HepG2 (cell line): ENCODE results near the gene ASB11. TPM values are rescaled to one million over a fixed set of nuclear protein-coding genes. Genes with fewer than 3 reads are reported as not detected.

Experiments used
- ARID3A ChIP-seq: IDR thresholded peaks from 2 replicates; pipeline ENCODE4 v1.6.1; 2012; ENCODE audit warnings: low read depth, low read length, improper control_type of control experiment
- BORCS8-MEF2B ChIP-seq: sonication (generic); formaldehyde crosslinking; IDR thresholded peaks from 2 replicates; pipeline ENCODE4 v1.8.0; 2022; ENCODE audit warnings: mild to moderate bottlenecking, missing genetic modification reagents
- GPBP1L1 ChIP-seq: sonication (generic); formaldehyde crosslinking; IDR thresholded peaks from 2 replicates; pipeline ENCODE4 v1.5.0; 2020; ENCODE audit warnings: mild to moderate bottlenecking, missing genetic modification reagents
- JUNB ChIP-seq: sonication (generic); formaldehyde crosslinking; IDR thresholded peaks from 2 replicates; pipeline ENCODE4 v1.8.0; 2022; ENCODE audit warnings: missing genetic modification reagents, mild to moderate bottlenecking, borderline replicate concordance
- KDM1A ChIP-seq: IDR thresholded peaks from 2 replicates; pipeline ENCODE4 v1.6.1; 2016; ENCODE audit warnings: missing compliant biosample characterization
- KDM6A ChIP-seq: IDR thresholded peaks from 2 replicates; pipeline ENCODE4 v1.6.1; 2016; ENCODE audit warnings: low read depth
- MYC ChIP-seq: sonication (generic); formaldehyde crosslinking; IDR thresholded peaks from 2 replicates; pipeline ENCODE4 v1.9.0; 2021; ENCODE audit warnings: missing genetic modification reagents, borderline replicate concordance
- NFE2L2 ChIP-seq: fragments of 150-350 bp; IDR thresholded peaks from 2 replicates; pipeline ENCODE4 v1.6.1; 2014; ENCODE audit warnings: low read length
- NFYC ChIP-seq: IDR thresholded peaks from 2 replicates; pipeline ENCODE4 v1.6.1; 2016; ENCODE audit warnings: missing genetic modification reagents, missing compliant biosample characterization
- NONO ChIP-seq, 2 experiments: fragments of 450-650 bp in 1 of 2; sonication (generic) in 1 of 2; formaldehyde crosslinking in 1 of 2; IDR thresholded peaks in 1 of 2; conservative IDR thresholded peaks in 1 of 2; 2 replicates each; pipeline versions ENCODE4 v1.6.1 to v1.8.0; 2017 to 2022; ENCODE audit warnings: mild to moderate bottlenecking in 1 of 2, missing genetic modification reagents in 1 of 2, moderate library complexity in 1 of 2
- PAX8 ChIP-seq: sonication (generic); formaldehyde crosslinking; IDR thresholded peaks from 2 replicates; pipeline ENCODE4 v1.8.0; 2022; ENCODE audit warnings: mild to moderate bottlenecking, missing genetic modification reagents, borderline replicate concordance
- PHF8 ChIP-seq: sonication (generic); formaldehyde crosslinking; IDR thresholded peaks from 2 replicates; pipeline ENCODE4 v1.5.0; 2020; ENCODE audit warnings: missing genetic modification reagents
- POGZ ChIP-seq: sonication (generic); formaldehyde crosslinking; IDR thresholded peaks from 2 replicates; pipeline ENCODE4 v1.4.0; 2020; ENCODE audit warnings: mild to moderate bottlenecking, missing genetic modification reagents
- RBAK ChIP-seq: sonication (generic); formaldehyde crosslinking; IDR thresholded peaks from 2 replicates; pipeline ENCODE4 v1.5.1; 2020; ENCODE audit warnings: mild to moderate bottlenecking, missing genetic modification reagents
- RBM22 ChIP-seq: fragments of 200-400 bp; formaldehyde crosslinking; optimal IDR thresholded peaks from 2 replicates; pipeline ENCODE3; 2017; ENCODE audit warnings: mild to moderate bottlenecking, low read length, moderate library complexity
- SKI ChIP-seq: fragments of 450-650 bp; IDR thresholded peaks from one replicate; pipeline ENCODE4 v1.6.1; 2018; ENCODE audit warnings: mild to moderate bottlenecking; ENCODE audit not compliant: partially characterized antibody
- U2AF2 ChIP-seq: fragments of 200-400 bp; formaldehyde crosslinking; IDR thresholded peaks from 2 replicates; pipeline ENCODE4 v1.6.1; 2017; ENCODE audit warnings: low read depth, mild to moderate bottlenecking, low read length
- ZFP1 ChIP-seq: IDR thresholded peaks from 2 replicates; pipeline ENCODE4 v1.6.1; 2016
- ZFP41 ChIP-seq: sonication (generic); formaldehyde crosslinking; IDR thresholded peaks from 2 replicates; pipeline ENCODE4 v1.4.0; 2020; ENCODE audit warnings: mild to moderate bottlenecking, missing genetic modification reagents, borderline replicate concordance
- ZFP62 ChIP-seq: sonication (generic); formaldehyde crosslinking; IDR thresholded peaks from 2 replicates; pipeline ENCODE4 v1.4.0; 2020; ENCODE audit warnings: missing genetic modification reagents
- ZNF276 ChIP-seq: sonication (generic); formaldehyde crosslinking; IDR thresholded peaks from 2 replicates; pipeline ENCODE4 v1.4.0; 2020; ENCODE audit warnings: mild to moderate bottlenecking, low read depth, missing genetic modification reagents
- ZNF33A ChIP-seq: sonication (generic); formaldehyde crosslinking; IDR thresholded peaks from 2 replicates; pipeline ENCODE4 v1.5.1; 2020; ENCODE audit warnings: missing genetic modification reagents, mild to moderate bottlenecking, moderate library complexity, borderline replicate concordance
- ZNF441 ChIP-seq: sonication (generic); formaldehyde crosslinking; IDR thresholded peaks from 2 replicates; pipeline ENCODE4 v1.7.0; 2021; ENCODE audit warnings: missing genetic modification reagents, borderline replicate concordance
- ZNF605 ChIP-seq: sonication (generic); formaldehyde crosslinking; IDR thresholded peaks from 2 replicates; pipeline ENCODE4 v1.8.0; 2022; ENCODE audit warnings: mild to moderate bottlenecking, missing genetic modification reagents
- ZNF883 ChIP-seq: sonication (generic); formaldehyde crosslinking; IDR thresholded peaks from 2 replicates; pipeline ENCODE4 v1.5.1; 2020; ENCODE audit warnings: mild to moderate bottlenecking, missing genetic modification reagents; ENCODE audit errors: not compliant biosample characterization
- ZSCAN29 ChIP-seq: sonication (generic); formaldehyde crosslinking; conservative IDR thresholded peaks from 2 replicates; pipeline ENCODE4 v1.4.0; 2020; ENCODE audit warnings: mild to moderate bottlenecking, missing genetic modification reagents
- polyA plus RNA-seq, 8 experiments: library from polyadenylated mRNA; depleted of rRNA in 3 of 8; stranded (reverse) in 7 of 8; unstranded in 1 of 8; fragments of >200 nt; fragmentation: Illumina TruSeq in 4 of 8; extraction: Trizol in 4 of 8; gene quantifications; 2 replicates each; pipeline versions ENCODE4 v1.2.1 to v1.2.3, GENCODE V29; 2011 to 2016; ENCODE audit warnings: low read depth in 4 of 8, missing spikeins in 1 of 8, mixed read lengths in 1 of 8; ENCODE audit not compliant: insufficient read depth in 1 of 8
- total RNA-seq, 5 experiments: library from RNA; depleted of rRNA; stranded (reverse); fragments of >200 nt; fragmentation: Illumina TruSeq; extraction: Trizol; gene quantifications; 2 replicates each; pipeline ENCODE4 v1.2.3, GENCODE V29; 2016; ENCODE audit warnings: low read depth in 1 of 5

The ASB11 gene
- total and polyA plus RNA-seq, 2 of the 13 experiments (the other 11 are each of a cell fraction or from before 2014, with no cell fraction given) = not detected

GRCh38 chrX:15335135-15336022, 19.9 kb upstream of the ASB11 start, which contains the start of gene PIGA (continued):
- peak; percentile 77 for TF ChIP-seq PHF8 (CRISPR knock-in tag)
- no peak for TF ChIP-seq ZFP41 (CRISPR knock-in tag)
- peak; percentile 75 for TF ChIP-seq POGZ (CRISPR knock-in tag)
- no peak for TF ChIP-seq ZNF605 (CRISPR knock-in tag)
- TF ChIP-seq NFYC = peak; percentile 90
- TF ChIP-seq GPBP1L1 (CRISPR knock-in tag) = no peak
- no peak for TF ChIP-seq RBM22
- TF ChIP-seq RBAK (CRISPR knock-in tag) = no peak
- TF ChIP-seq SKI = no peak
- no peak for TF ChIP-seq ZNF33A (CRISPR knock-in tag)
- TF ChIP-seq ZFP62 (CRISPR knock-in tag) = no peak
- TF ChIP-seq ZNF276 (CRISPR knock-in tag) = no peak
- no peak for TF ChIP-seq MYC (CRISPR knock-in tag)
- no peak for TF ChIP-seq PAX8
- no peak for TF ChIP-seq NONO (IDR thresholded peaks at IDR 0.05)
- no peak for TF ChIP-seq NONO (CRISPR knock-in tag; conservative IDR thresholded peaks at IDR 0.05)
- no peak for TF ChIP-seq NFE2L2
- TF ChIP-seq KDM6A = no peak
- no peak for TF ChIP-seq BORCS8-MEF2B
- no peak for TF ChIP-seq ZNF883 (CRISPR knock-in tag)
- no peak for TF ChIP-seq ARID3A
- TF ChIP-seq ZFP1 = no peak
- no peak for TF ChIP-seq ZNF441 (CRISPR knock-in tag)
- TF ChIP-seq U2AF2 = no peak
- no peak for TF ChIP-seq KDM1A (CRISPR knock-in tag)
- no peak for TF ChIP-seq JUNB (CRISPR knock-in tag)
- no peak for TF ChIP-seq ZSCAN29 (CRISPR knock-in tag)
